ENCODE measurements around the gene CALN1.

The CALN1 gene

GRCh38 chr7:72030994-72031667 lies 381.0 kb downstream of the CALN1 start:
- H3K4me3 ChIP-seq (ENCODE audit: low read depth, low read length) = no peak overlapping the region
- TF ChIP-seq CTCF (IDR thresholded peaks at IDR 0.05; ENCODE audit: control insufficient read depth, extremely low read depth, insufficient read depth) = no peak
- DNase-seq (ENCODE audit: low read depth) = no peak

GRCh38 chr7:72028267-72028666 lies 383.9 kb downstream of the CALN1 start:
- H3K4me3 ChIP-seq (ENCODE audit: low read depth, low read length) = no peak overlapping the region
- no peak for DNase-seq (ENCODE audit: low read depth)

GRCh38 chr7:72025381-72025960 lies 386.7 kb downstream of the CALN1 start:
- H3K4me3 ChIP-seq (ENCODE audit: low read depth, low read length) = no peak overlapping the region
- DNase-seq (ENCODE audit: low read depth) = no peak
- TF ChIP-seq CTCF (IDR thresholded peaks at IDR 0.05; ENCODE audit: control insufficient read depth, extremely low read depth, insufficient read depth) = no peak

More at GRCh38 chr7:72028267-72028666, 383.9 kb downstream of the CALN1 start:
- TF ChIP-seq CTCF (IDR thresholded peaks at IDR 0.05; ENCODE audit: control insufficient read depth, extremely low read depth, insufficient read depth) = no peak

GRCh38 chr7:72023926-72024325 lies 388.2 kb downstream of the CALN1 start:
- DNase-seq (ENCODE audit: low read depth) = no peak
- H3K4me3 ChIP-seq (ENCODE audit: low read depth, low read length) = no peak overlapping the region
- TF ChIP-seq CTCF (IDR thresholded peaks at IDR 0.05; ENCODE audit: control insufficient read depth, extremely low read depth, insufficient read depth) = no peak

GRCh38 chr7:72021716-72022115 lies 390.4 kb downstream of the CALN1 start:
- TF ChIP-seq CTCF (IDR thresholded peaks at IDR 0.05; ENCODE audit: control insufficient read depth, extremely low read depth, insufficient read depth) = no peak
- H3K4me3 ChIP-seq (ENCODE audit: low read depth, low read length) = no peak overlapping the region
- DNase-seq (ENCODE audit: low read depth) = no peak

GRCh38 chr7:72020311-72020710 lies 391.8 kb downstream of the CALN1 start:
- no peak for TF ChIP-seq CTCF (IDR thresholded peaks at IDR 0.05; ENCODE audit: control insufficient read depth, extremely low read depth, insufficient read depth)
- no peak overlapping the region for H3K4me3 ChIP-seq (ENCODE audit: low read depth, low read length)
- DNase-seq (ENCODE audit: low read depth) = no peak

- DNase-seq (ENCODE audit: low read depth) = no peak
- no peak for TF ChIP-seq CTCF (IDR thresholded peaks at IDR 0.05; ENCODE audit: control insufficient read depth, extremely low read depth, insufficient read depth)
- H3K4me3 ChIP-seq (ENCODE audit: low read depth, low read length) = no peak overlapping the region
Measured at GRCh38 chr7:72019436-72019835, 392.7 kb downstream of the CALN1 start.
